K562 (cell line): ENCODE data around the gene VPS45. TPM values are rescaled to one million over a fixed set of nuclear protein-coding genes. Genes with fewer than 3 reads are reported as not detected.
A peak's percentile ranks its signal among the peaks of the same experiment; 100 is the strongest.

Source experiments
- BACH1 ChIP-seq: fragments of 200-800 bp; sonication (Bioruptor generic); IDR thresholded peaks from 2 replicates; pipeline ENCODE4 v1.6.1; 2016; ENCODE audit warnings: missing genetic modification characterization, missing compliant biosample characterization
- BCOR ChIP-seq: fragments of 450-650 bp; IDR thresholded peaks from 2 replicates; pipeline ENCODE4 v1.6.1; 2016
- CBFA2T3 ChIP-seq: fragments of 450-650 bp; IDR thresholded peaks from 2 replicates; pipeline ENCODE4 v1.6.1; 2017
- FOXK2 ChIP-seq, 2 experiments: fragments of 450-650 bp; IDR thresholded peaks in 1 of 2; conservative IDR thresholded peaks in 1 of 2; 2 replicates each; pipeline ENCODE4 v1.6.1; 2016; ENCODE audit warnings: low read depth in 2 of 2, mild to moderate bottlenecking in 1 of 2
- HDAC2 ChIP-seq: fragments of 450-650 bp; IDR thresholded peaks from 2 replicates; pipeline ENCODE4 v1.6.1; 2016; ENCODE audit warnings: mild to moderate bottlenecking
- HNRNPLL ChIP-seq: fragments of 200-400 bp; formaldehyde crosslinking; IDR thresholded peaks from 2 replicates; pipeline ENCODE4 v1.6.1; 2017; ENCODE audit warnings: low read length, low read depth, mild to moderate bottlenecking; ENCODE audit not compliant: poor library complexity, severe bottlenecking
- JUND ChIP-seq, 2 experiments: IDR thresholded peaks; 2 replicates in 1 of 2; 3 replicates in 1 of 2; pipeline ENCODE4 v1.6.1; 2011; ENCODE audit warnings: borderline replicate concordance in 2 of 2, low read depth in 2 of 2, low read length in 2 of 2, improper control_type of control experiment in 1 of 2, missing biosample characterization in 1 of 2, missing genetic modification characterization in 1 of 2, missing genetic modification reagents in 1 of 2
- KDM1A ChIP-seq, 2 experiments: fragments of 450-650 bp; IDR thresholded peaks; 2 replicates each; pipeline ENCODE4 v1.6.1; 2016; ENCODE audit warnings: mild to moderate bottlenecking in 2 of 2
- MTA2 ChIP-seq: fragments of 450-650 bp; IDR thresholded peaks from 2 replicates; pipeline ENCODE4 v1.6.1; 2016; ENCODE audit warnings: low read depth
- RBM25 ChIP-seq: fragments of 200-400 bp; formaldehyde crosslinking; IDR thresholded peaks from 2 replicates; pipeline ENCODE4 v1.6.1; 2018; ENCODE audit warnings: low read length, low read depth, moderate library complexity; ENCODE audit not compliant: severe bottlenecking
- SOX6 ChIP-seq: fragments of 450-650 bp; IDR thresholded peaks from 2 replicates; pipeline ENCODE4 v1.6.1; 2014; ENCODE audit warnings: mild to moderate bottlenecking
- TCF3 ChIP-seq: sonication (generic); formaldehyde crosslinking; IDR thresholded peaks from 2 replicates; pipeline ENCODE4 v1.4.0; 2020; ENCODE audit warnings: mild to moderate bottlenecking, missing genetic modification reagents
- TEAD4 ChIP-seq, 2 experiments: sonication (generic) in 1 of 2; formaldehyde crosslinking in 1 of 2; IDR thresholded peaks; 2 replicates each; pipeline versions ENCODE4 v1.6.1 to v1.8.0; 2012 to 2022; ENCODE audit warnings: borderline replicate concordance in 1 of 2, inconsistent platforms in 1 of 2, low read length in 1 of 2, mild to moderate bottlenecking in 1 of 2, missing genetic modification reagents in 1 of 2
- ZNF384 ChIP-seq: IDR thresholded peaks from 2 replicates; pipeline ENCODE4 v1.6.1; 2012; ENCODE audit warnings: low read depth, low read length, improper control_type of control experiment
- ZNF583 ChIP-seq: fragments of 250-450 bp; sonication (Bioruptor Pico); IDR thresholded peaks from 2 replicates; pipeline ENCODE4 v1.4.0; 2020
- ZNF707 ChIP-seq: fragments of 250-450 bp; sonication (Bioruptor Pico); conservative IDR thresholded peaks from 2 replicates; pipeline ENCODE4 v1.8.0; 2022; ENCODE audit warnings: inconsistent platforms, mild to moderate bottlenecking, moderate library complexity
- polyA plus RNA-seq, 8 experiments: library from polyadenylated mRNA; depleted of rRNA in 4 of 8; stranded (reverse) in 5 of 8; unstranded in 3 of 8; fragments of >200 nt; fragmentation: Nextera tagmentation in 2 of 8; fragmentation: Illumina TruSeq in 1 of 8; extraction: Ambion mirVana in 2 of 8; extraction: Trizol in 1 of 8; gene quantifications; 2 replicates each; pipeline versions ENCODE4 v1.2.1 to v1.2.3, GENCODE V29; 2011 to 2014; ENCODE audit warnings: inconsistent platforms in 1 of 8, missing spikeins in 1 of 8
- total RNA-seq, 7 experiments: library from RNA; depleted of rRNA in 6 of 7; stranded (reverse); fragments of >200 nt in 6 of 7; fragmentation: Illumina TruSeq in 2 of 7; extraction: Trizol in 2 of 7; gene quantifications; 2 replicates each; pipeline versions ENCODE4 v1.2.1 to v1.2.3, GENCODE V29; 2011 to 2021; ENCODE audit warnings: low replicate concordance in 1 of 7
- TF ChIP-seq, protein P1 (sequence below), 2 experiments: fragments of 450-650 bp in 1 of 2; sonication (generic) in 1 of 2; formaldehyde crosslinking in 1 of 2; IDR thresholded peaks in 1 of 2; conservative IDR thresholded peaks in 1 of 2; 2 replicates each; pipeline versions ENCODE4 v1.6.1 to v1.8.1; 2016 to 2023; ENCODE audit warnings: mild to moderate bottlenecking in 2 of 2, moderate library complexity in 2 of 2, inconsistent platforms in 1 of 2, missing genetic modification reagents in 1 of 2
- TF ChIP-seq, protein P2 (sequence below): conservative IDR thresholded peaks from 2 replicates; pipeline ENCODE4 v1.6.1; 2011; ENCODE audit warnings: low read depth, mild to moderate bottlenecking, low read length; ENCODE audit not compliant: control insufficient read depth

VPS45 gene
- total and polyA plus RNA-seq, 9 of the 15 experiments (the other 6 are each of a cell fraction or from before 2014, with no cell fraction given), result 17.9 to 48.2 (median 34.4) TPM

GRCh38 chr1:150171801-150172200, 104.2 kb downstream of the VPS45 start (continued):
- TF ChIP-seq CBFA2T3, result peak; percentile 75
- TF ChIP-seq, protein P1, sequence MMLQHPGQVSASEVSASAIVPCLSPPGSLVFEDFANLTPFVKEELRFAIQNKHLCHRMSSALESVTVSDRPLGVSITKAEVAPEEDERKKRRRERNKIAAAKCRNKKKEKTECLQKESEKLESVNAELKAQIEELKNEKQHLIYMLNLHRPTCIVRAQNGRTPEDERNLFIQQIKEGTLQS (IDR thresholded peaks at IDR 0.05), result peak; percentile 21; the same call in 1 of the 2 replicates
- TF ChIP-seq, protein P1 (CRISPR knock-in tag; conservative IDR thresholded peaks at IDR 0.05), result no peak
- TF ChIP-seq JUND (IDR thresholded peaks at IDR 0.05; ENCODE audit: borderline replicate concordance, low read depth, low read length), result peak; percentile 46; the same call in 1 of the 2 replicates
- peak; percentile 61; the same call in 1 of the 3 replicates for TF ChIP-seq JUND (tag; IDR thresholded peaks at IDR 0.05; ENCODE audit: borderline replicate concordance, low read depth, low read length)
- peak; percentile 34; the same call in 1 of the 2 replicates for TF ChIP-seq TCF3 (CRISPR knock-in tag)
- 0 out of 2 replicates have a peak, but pooled peaks have one; percentile 22 for TF ChIP-seq SOX6
- TF ChIP-seq BCOR, result peak; percentile 48; the same call in 1 of the 2 replicates
- TF ChIP-seq ZNF384, result peak; percentile 67
- TF ChIP-seq ZNF583 (CRISPR knock-in tag), result no peak
- TF ChIP-seq ZNF707 (CRISPR knock-in tag), result no peak
- TF ChIP-seq HNRNPLL, result no peak
- peak; percentile 71 for TF ChIP-seq RBM25
- TF ChIP-seq TEAD4 (IDR thresholded peaks at IDR 0.05; ENCODE audit: low read length), result 0 out of 2 replicates have a peak, but pooled peaks have one; percentile 10
- no peak for TF ChIP-seq TEAD4 (CRISPR knock-in tag; IDR thresholded peaks at IDR 0.05; ENCODE audit: borderline replicate concordance)
- peak in 1 of 2 experiments; percentile 46; a peak in 1 of 4 replicates for TF ChIP-seq FOXK2 (conservative IDR thresholded peaks at IDR 0.05 in 1 of 2, IDR thresholded peaks at IDR 0.05 in 1 of 2; ENCODE audit: low read depth in 2 of 2)
- TF ChIP-seq BACH1, result no peak
- TF ChIP-seq MTA2, result peak; percentile 38; the same call in 1 of the 2 replicates
- peak in 1 of 2 experiments; percentile 27; a peak in 2 of 4 replicates for TF ChIP-seq KDM1A (IDR thresholded peaks at IDR 0.05)
- TF ChIP-seq, protein P2, sequence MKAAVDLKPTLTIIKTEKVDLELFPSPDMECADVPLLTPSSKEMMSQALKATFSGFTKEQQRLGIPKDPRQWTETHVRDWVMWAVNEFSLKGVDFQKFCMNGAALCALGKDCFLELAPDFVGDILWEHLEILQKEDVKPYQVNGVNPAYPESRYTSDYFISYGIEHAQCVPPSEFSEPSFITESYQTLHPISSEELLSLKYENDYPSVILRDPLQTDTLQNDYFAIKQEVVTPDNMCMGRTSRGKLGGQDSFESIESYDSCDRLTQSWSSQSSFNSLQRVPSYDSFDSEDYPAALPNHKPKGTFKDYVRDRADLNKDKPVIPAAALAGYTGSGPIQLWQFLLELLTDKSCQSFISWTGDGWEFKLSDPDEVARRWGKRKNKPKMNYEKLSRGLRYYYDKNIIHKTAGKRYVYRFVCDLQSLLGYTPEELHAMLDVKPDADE, result no peak
- TF ChIP-seq HDAC2, result no peak
